ENCODE data around the gene MAD1L1.

Gene MAD1L1

GRCh38 chr7:2082139-2082998 is 150.4 kb downstream of the MAD1L1 start:
- no peak for DNase-seq

GRCh38 chr7:2081526-2082135 is 151.1 kb downstream of the MAD1L1 start:
- DNase-seq = no peak

- DNase-seq = no peak
Observed at GRCh38 chr7:2080477-2080876, 152.3 kb downstream of the MAD1L1 start.

GRCh38 chr7:2080060-2080387 is 152.7 kb downstream of the MAD1L1 start:
- no peak for DNase-seq

DNA sequence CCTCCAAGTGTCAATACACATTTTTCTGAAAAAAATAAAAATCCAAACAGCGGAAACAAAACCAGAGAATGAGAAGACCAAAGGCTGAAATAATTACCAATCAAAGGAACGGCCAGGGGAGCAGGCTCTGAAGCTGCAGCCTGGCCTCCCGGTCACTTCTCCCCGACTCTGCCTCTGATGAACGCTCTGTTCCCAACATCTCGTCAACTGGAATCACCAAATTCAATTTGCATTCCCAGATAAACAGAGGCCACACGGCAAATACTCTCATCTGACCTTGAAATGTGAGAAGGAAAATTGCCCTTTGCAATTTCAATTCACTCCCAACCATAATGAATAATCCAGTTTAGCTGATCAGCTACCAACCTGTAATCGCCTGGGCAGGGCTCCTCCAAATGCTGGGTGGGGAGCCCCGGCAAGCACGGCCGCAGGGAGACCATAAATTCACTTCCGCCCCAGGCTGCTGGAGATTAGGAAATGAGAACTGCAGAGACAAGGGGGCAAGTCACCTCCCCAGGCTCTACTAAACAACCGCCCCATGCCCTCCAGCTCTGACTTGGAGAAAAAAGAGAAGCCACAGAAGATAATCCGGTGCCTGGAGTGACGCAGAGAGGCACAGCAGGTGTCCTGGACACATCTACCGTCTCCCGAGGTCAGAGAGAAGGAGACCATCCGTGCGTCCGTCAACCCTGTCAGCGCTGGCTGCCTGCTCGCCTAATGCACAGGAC is 153.2 kb downstream of the MAD1L1 start:
- DNase-seq = no peak

DNA sequence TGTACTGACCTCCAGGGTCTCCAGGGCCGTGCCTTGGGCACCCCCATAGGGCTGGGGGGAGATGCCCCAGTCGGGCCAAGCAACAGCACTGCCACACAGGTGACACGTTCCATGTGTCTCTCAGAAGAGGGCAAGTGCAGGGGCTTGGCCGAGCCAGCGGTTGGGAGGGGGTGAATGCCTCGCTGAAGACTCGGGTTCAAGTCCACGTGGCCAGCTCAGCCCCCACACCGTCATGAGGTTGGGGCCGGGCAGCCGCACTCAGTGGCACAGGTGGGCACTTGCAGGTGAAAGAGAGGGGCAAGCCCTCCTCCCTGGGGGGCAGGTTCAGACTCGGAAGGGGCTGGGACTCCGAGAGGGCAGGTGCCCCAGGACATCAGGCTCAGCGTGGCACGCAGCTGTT is 153.8 kb downstream of the MAD1L1 start:
- DNase-seq = no peak

- DNase-seq = no peak
Observed at GRCh38 chr7:2076649-2077064, 156.1 kb downstream of the MAD1L1 start.

DNA sequence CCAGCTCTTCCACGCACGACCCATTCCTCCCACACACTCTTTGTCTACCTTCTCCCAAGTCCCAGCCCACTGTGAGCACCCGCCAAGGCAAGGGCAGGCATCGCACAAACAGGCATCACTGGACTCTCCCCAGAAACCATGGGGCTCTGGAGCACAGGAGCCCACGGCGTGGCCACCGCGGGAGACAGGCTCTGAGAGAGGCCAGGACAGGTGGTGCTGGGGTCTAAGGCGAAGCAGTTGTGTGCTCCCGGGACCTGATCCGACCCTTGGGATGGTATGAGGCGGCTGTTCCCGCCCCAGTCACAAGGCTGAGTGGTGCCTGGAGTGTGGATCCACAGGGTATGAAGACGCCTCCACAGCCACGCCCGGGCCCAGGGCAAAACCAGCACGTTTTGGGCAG is 156.9 kb downstream of the MAD1L1 start:
- no peak for DNase-seq

DNA sequence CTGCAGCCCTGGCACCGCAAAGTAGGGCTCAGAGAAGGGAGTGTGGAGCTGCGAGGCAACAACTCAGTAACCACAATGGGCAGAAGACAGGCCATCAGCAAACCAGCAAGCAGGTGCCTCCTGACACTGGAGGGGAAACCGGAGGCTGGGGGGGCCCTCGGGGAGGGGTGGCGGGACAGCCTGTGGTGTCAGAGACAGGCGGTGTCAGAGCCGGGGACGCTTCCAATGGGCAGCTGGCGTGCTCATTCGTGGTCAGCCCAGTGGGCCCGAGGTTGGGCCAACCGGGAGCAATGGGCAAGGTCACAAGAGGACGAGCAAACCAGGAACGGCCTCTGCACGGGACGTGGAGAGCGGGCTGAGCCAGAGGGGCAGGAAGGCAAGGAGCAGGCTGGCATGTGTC is 158.1 kb downstream of the MAD1L1 start:
- DNase-seq = no peak

DNA sequence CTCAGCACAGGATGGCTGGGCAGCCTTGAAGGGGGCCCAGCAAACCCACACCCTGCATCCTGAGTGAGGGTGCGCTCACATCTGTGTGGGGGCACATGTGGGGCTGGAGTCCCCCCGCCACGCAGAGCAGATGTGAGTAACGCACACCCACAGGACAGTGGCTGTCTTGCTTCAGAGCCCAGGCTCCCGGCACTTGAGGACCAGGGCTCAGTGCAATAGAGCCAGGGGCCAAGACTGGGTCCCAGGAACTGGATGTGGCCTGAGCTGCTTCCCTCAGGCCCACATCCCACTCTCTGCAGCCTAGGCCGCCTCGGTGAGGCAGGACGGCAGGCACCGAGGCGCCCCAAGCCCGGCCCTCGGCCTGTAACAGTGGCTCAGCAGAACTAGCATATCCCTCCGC is 159.9 kb downstream of the MAD1L1 start:
- no peak for DNase-seq

GRCh38 chr7:2072042-2072441 is 160.7 kb downstream of the MAD1L1 start:
- DNase-seq = no peak

DNA sequence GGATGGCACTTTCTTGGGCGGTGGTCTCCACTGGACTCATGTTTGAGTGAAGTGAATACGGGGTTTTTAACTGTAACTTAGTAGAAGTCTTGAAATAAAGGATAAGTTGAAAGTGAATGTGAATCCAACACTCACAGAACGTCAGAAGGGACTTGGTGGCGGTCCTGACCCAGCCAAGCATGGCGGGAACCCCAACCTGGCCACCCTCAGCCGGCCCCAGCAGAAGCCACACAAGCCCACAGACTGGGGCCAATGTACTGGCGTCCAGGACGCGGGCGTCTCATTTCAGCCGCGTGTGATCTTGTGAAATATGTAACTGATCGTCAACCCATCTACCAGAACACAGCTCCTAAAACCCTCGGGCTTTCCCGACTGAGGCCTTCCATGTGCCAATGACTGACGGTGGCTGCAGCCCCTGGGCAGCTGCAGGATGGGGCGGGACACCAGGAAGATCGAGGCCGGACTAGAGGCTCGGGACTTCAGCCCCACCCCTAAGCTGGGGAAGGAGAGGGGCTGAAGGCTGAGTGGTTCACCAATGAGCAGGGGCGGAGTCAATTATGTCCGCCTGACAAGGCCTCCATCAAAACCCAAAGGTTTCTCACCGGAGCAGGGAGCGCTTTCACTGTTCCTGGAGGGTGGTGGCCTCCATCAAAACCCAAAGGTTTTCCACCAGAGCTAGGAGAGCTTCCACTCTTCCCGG is 161.5 kb downstream of the MAD1L1 start:
- DNase-seq = no peak

DNA sequence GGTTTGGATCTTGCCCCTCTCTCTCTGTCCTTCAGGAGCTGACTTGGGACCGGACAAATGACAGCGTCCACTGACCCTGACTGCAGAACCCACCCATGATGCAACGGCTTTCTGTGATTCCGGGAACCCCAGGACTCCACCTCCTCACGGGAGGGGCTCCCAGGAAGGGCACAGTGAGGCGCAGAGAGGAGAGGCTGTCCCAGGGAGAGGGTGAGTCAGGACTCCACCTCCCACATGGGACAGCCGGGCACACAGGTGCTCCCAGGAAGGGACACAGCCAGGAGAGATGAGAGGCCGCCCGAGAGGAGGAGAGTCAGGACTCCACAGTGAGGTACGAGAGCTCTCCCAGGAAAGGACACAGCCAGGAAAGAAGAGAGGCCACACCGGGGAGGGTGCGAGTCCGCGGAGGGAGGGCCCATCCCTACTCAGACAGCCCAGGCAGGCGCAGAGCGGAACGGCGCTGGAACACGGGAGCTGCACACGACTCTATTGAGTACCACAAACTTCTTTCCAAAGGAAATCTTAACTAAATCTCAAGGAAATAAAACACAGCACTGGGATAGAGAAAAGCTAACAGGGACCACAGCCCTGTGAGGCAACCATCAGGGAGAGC is 162.5 kb downstream of the MAD1L1 start:
- no peak for DNase-seq

DNA sequence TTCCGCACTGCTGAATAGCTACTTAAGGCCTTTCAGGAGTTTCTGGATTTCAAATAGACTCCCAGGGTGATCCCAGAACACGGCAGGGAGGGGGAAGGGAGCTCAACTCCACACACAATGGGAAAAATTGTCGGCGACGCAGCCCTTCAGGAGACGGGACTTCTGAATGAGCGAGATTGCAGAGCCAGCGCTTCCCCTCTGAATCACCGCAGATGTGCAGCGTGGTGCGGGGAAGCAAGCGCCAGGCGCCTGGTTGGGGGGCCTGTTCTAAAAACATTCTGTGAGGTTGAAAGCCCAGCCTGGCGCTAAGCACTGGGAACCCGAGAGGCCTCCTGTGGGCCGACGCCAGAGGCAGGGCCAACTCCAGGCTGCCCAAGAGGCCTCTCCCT is 163.3 kb downstream of the MAD1L1 start:
- no peak for DNase-seq

DNA sequence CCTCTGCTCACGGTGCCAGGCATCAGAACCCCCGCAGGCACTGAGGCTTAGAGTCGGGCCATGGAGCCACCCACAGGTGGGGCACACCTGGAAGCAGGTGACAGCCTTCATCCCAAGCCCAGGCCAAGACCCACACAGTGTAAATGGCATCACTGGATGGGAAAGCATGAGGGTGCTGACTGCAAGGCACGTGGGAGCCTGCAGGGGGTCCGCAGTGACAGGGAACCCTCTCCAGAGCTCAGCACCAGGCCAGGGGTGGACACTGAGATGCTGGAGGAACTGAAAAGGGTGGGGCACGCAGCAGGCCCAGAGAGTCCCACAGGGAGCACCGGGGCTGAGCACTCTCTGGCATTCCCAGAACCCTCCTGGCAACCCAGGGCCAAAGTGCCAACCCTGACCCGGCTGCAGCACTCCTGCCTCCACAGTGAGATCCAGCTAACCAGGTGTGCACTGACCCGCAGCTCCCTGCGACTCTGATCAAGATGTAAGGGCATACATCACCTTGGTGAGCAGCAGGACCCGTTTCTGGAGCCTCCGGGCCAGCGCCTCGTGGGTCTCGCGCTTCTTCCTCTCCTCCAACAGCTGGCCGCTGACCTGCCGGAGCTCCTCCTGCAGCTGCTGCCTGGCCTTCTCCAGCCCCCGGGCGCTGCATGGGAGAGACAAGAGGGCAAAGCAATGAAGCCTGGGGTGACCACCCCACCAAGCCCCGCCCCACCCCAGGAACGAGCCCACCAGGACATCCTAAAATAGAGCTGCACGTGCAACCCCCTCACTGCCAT is 163.9 kb downstream of the MAD1L1 start:
- no peak for DNase-seq

DNA sequence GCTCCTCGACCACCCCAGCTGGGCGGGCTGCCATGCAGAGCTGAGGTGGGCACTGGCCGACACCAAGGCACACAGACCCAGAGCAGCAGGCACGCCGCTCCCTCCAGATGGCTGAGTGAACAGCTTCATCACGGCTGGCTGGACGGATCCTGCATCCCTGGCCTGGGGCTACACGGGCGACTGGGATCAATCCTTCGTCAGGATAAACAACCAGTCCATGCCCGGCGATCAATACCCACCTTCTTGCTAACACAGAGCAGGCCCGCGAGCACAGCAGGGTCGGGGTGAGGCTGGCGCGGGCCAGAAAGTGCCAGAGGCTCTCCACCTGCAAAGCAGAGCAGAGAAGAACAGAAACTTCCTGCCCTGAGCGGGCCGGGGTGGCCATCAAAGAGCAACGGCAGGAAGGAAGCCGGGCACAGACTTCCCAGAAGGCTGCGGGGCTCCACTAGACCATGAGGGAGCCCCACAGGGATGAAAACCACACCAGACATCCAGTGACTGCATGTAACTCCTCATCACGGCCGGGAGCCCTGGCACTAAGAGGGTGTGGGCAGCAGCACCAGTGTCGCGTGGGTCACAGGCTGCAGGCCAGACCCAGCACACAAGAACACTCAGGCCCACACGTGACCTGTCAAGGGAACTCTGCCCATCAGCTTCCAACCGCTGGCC is 166.4 kb downstream of the MAD1L1 start:
- DNase-seq = peak; percentile 16 to 18

- no peak for DNase-seq
Observed at GRCh38 chr7:2065528-2065927, 167.2 kb downstream of the MAD1L1 start.

- DNase-seq = no peak
Observed at GRCh38 chr7:2063563-2064260, 169.0 kb downstream of the MAD1L1 start.

GRCh38 chr7:2062648-2063047 is 170.1 kb downstream of the MAD1L1 start:
- DNase-seq = no peak

DNA sequence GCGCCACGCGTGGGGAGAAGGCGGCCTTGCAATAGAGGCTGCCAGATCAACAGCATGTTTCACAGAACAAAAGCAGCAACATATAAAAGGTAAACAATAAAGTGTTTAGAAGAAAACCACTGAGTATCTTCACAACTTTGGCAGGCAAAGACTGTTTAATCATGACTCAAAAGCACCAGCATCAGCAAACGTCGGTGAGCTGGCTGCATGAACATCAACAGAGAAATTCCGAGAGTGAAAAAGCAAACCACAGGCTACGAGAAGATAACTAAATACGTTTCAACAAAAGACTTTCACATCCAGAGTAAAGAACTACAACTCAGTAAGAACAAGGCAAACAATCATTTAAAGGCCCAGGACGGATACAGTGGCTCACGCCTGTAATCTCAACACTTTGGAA is 172.0 kb downstream of the MAD1L1 start:
- no peak for DNase-seq
